ENCODE measurements around the gene PTPRD. TPM values are rescaled to one million over a fixed set of nuclear protein-coding genes. Genes with fewer than 3 reads are reported as not detected.

PTPRD gene
- total RNA-seq, 1 donor = 11.5 TPM

- TF ChIP-seq CTCF (IDR thresholded peaks at IDR 0.05; ENCODE audit: insufficient read depth, low read length) = no peak
- H3K4me3 ChIP-seq (ENCODE audit: low read depth, low read length) = no peak overlapping the region
- DNase-seq (ENCODE audit: low read depth) = no peak
These were observed 1767.0 kb downstream of the PTPRD start for GRCh38 chr9:8845808-8846207.

- TF ChIP-seq CTCF (IDR thresholded peaks at IDR 0.05; ENCODE audit: insufficient read depth, low read length) = no peak
- no peak for DNase-seq (ENCODE audit: low read depth)
- H3K4me3 ChIP-seq (ENCODE audit: low read depth, low read length) = no peak overlapping the region
These were observed 1767.4 kb downstream of the PTPRD start for GRCh38 chr9:8845376-8845775.

GRCh38 chr9:8844549-8844948 lies 1768.3 kb downstream of the PTPRD start:
- DNase-seq (ENCODE audit: low read depth) = no peak
- no peak for TF ChIP-seq CTCF (IDR thresholded peaks at IDR 0.05; ENCODE audit: insufficient read depth, low read length)
- H3K4me3 ChIP-seq (ENCODE audit: low read depth, low read length) = no peak overlapping the region

- H3K4me3 ChIP-seq (ENCODE audit: low read depth, low read length) = no peak overlapping the region
- DNase-seq (ENCODE audit: low read depth) = no peak
- no peak for TF ChIP-seq CTCF (IDR thresholded peaks at IDR 0.05; ENCODE audit: insufficient read depth, low read length)
These were observed 1770.2 kb downstream of the PTPRD start for GRCh38 chr9:8842402-8843193.

GRCh38 chr9:8838136-8838535 lies 1774.7 kb downstream of the PTPRD start:
- TF ChIP-seq CTCF (IDR thresholded peaks at IDR 0.05; ENCODE audit: insufficient read depth, low read length) = no peak
- H3K4me3 ChIP-seq (ENCODE audit: low read depth, low read length) = no peak overlapping the region
- no peak for DNase-seq (ENCODE audit: low read depth)

- DNase-seq (ENCODE audit: low read depth) = no peak
- TF ChIP-seq CTCF (IDR thresholded peaks at IDR 0.05; ENCODE audit: insufficient read depth, low read length) = no peak
- H3K4me3 ChIP-seq (ENCODE audit: low read depth, low read length) = no peak overlapping the region
These were observed 1777.5 kb downstream of the PTPRD start for GRCh38 chr9:8835291-8835690.

GRCh38 chr9:8832955-8833354 lies 1779.8 kb downstream of the PTPRD start:
- no peak overlapping the region for H3K4me3 ChIP-seq (ENCODE audit: low read depth, low read length)
- TF ChIP-seq CTCF (IDR thresholded peaks at IDR 0.05; ENCODE audit: insufficient read depth, low read length) = no peak
- DNase-seq (ENCODE audit: low read depth) = no peak
